HCT116 (cell line): ENCODE data around the gene MRPL36. TPM values are rescaled to one million over a fixed set of nuclear protein-coding genes. Genes with fewer than 3 reads are reported as not detected.

Experiments
- ATAC-seq: fragments of 200-7000 bp; cut with Tn5 transposase; 2 replicates; pipeline ENCODE4 v1.9.1; 2020; ENCODE audit warnings: mild to moderate bottlenecking, moderate library complexity
- BruUV-seq: library from RNA; stranded (reverse); fragments of 400-500 nt; replicated peaks from 2 replicates; lab custom pipeline; 2021; lab: Mats Ljungman, UMichigan
- CTCF ChIA-PET: fragments of 300-600 bp; sonication (Branson Sonifier 250); formaldehyde crosslinking; loops from one replicate; lab custom pipeline; 2021; ENCODE audit warnings: antibody characterized with exemption; lab: Charles Lee
- POLR2A ChIA-PET: fragments of 300-600, 350-600 bp; sonication (Branson Sonifier 250); formaldehyde crosslinking; loops from one replicate; lab custom pipeline; 2021; ENCODE audit warnings: antibody characterized with exemption; lab: Charles Lee
- RAD21 ChIA-PET, 2 experiments: fragments of 300-600 bp; sonication (Branson Sonifier 250); formaldehyde crosslinking; loops; one replicate each; lab custom pipeline; 2023; ENCODE audit warnings: low total read pairs in 2 of 2; ENCODE audit not compliant: uncharacterized antibody in 2 of 2, unreplicated experiment in 2 of 2, low non-redundant PET in 1 of 2; lab: Charles Lee
- DNase-seq: peaks from one replicate; pipeline ENCODE4 v3.0.0-alpha.2; 2010; ENCODE audit warnings: low read depth, low spot score
- H2AFZ ChIP-seq: fragments of 200-600 bp; shearing (Covaris generic), sonication (generic); 2 replicates; pipeline ENCODE4 v1.6.1; 2017; ENCODE audit warnings: low read depth, mixed run types, mixed read lengths, antibody characterized with exemption, low read length; ENCODE audit not compliant: poor library complexity, severe bottlenecking
- H3K27ac ChIP-seq: 2 replicates; pipeline ENCODE4 v1.5.1; 2012; ENCODE audit warnings: low read depth, low read length
- H3K27me3 ChIP-seq: fragments of 200-600 bp; sonication (generic); 2 replicates; pipeline ENCODE4 v1.6.1; 2016; ENCODE audit warnings: mixed run types, low read length, mixed read lengths; ENCODE audit not compliant: insufficient read depth
- H3K36me3 ChIP-seq, 2 experiments: fragments of 200-500 bp in 1 of 2; fragments of 200-600 bp in 1 of 2; sonication (Bioruptor generic) in 1 of 2; sonication (generic) in 1 of 2; 2 replicates each; pipeline versions ENCODE4 v1.5.1 to v1.6.1; 2014 to 2016; ENCODE audit warnings: low read length in 2 of 2, inconsistent platforms in 1 of 2, mixed read lengths in 1 of 2, mixed run types in 1 of 2; ENCODE audit not compliant: insufficient read depth in 2 of 2, control insufficient read depth in 1 of 2
- H3K4me1 ChIP-seq, 2 experiments: fragments of 200-600 bp in 1 of 2; sonication (generic) in 1 of 2; 2 replicates each; pipeline versions ENCODE4 v1.5.1 to v1.6.1; 2012 to 2017; ENCODE audit warnings: low read length in 2 of 2, inconsistent platforms in 1 of 2, mild to moderate bottlenecking in 1 of 2, mixed read lengths in 1 of 2, mixed run types in 1 of 2, moderate library complexity in 1 of 2; ENCODE audit not compliant: insufficient read depth in 2 of 2, control insufficient read depth in 1 of 2
- H3K4me2 ChIP-seq: fragments of 200-600 bp; sonication (generic); 2 replicates; pipeline ENCODE4 v1.6.1; 2017; ENCODE audit warnings: mixed run types, low read length, mixed read lengths
- H3K4me3 ChIP-seq, 2 experiments: fragments of 200-600 bp in 1 of 2; sonication (generic) in 1 of 2; replicated peaks in 1 of 2; 2 replicates each; pipeline ENCODE4 v1.5.1; 2011 to 2016; ENCODE audit warnings: low read length in 2 of 2, control low read depth in 1 of 2, low read depth in 1 of 2, mild to moderate bottlenecking in 1 of 2, mixed read lengths in 1 of 2, mixed run types in 1 of 2
- H3K79me2 ChIP-seq: fragments of 200-600 bp; sonication (generic); 2 replicates; pipeline ENCODE4 v1.6.1; 2017; ENCODE audit warnings: mild to moderate bottlenecking, mixed run types, low read length, moderate library complexity, mixed read lengths; ENCODE audit not compliant: insufficient read depth
- H3K9ac ChIP-seq: fragments of 200-600 bp; sonication (generic); 2 replicates; pipeline ENCODE4 v1.6.1; 2016; ENCODE audit warnings: low read length, mixed read lengths
- H3K9me2 ChIP-seq: fragments of 200-600 bp; sonication (generic), shearing (Covaris generic); 2 replicates; pipeline ENCODE4 v1.6.1; 2017; ENCODE audit warnings: mixed run types, mild to moderate bottlenecking, moderate library complexity; ENCODE audit not compliant: insufficient read depth
- H3K9me3 ChIP-seq, 2 experiments: fragments of 200-500 bp in 1 of 2; fragments of 200-600 bp in 1 of 2; sonication (Bioruptor generic) in 1 of 2; sonication (generic) in 1 of 2; 2 replicates each; pipeline ENCODE4 v1.6.1; 2014 to 2017; ENCODE audit warnings: low read length in 2 of 2, mixed read lengths in 2 of 2, inconsistent platforms in 1 of 2, low read depth in 1 of 2, mild to moderate bottlenecking in 1 of 2, mixed run types in 1 of 2, moderate library complexity in 1 of 2; ENCODE audit not compliant: control insufficient read depth in 1 of 2, insufficient read depth in 1 of 2
- H4K20me1 ChIP-seq: fragments of 200-600 bp; sonication (generic), shearing (Covaris generic); 2 replicates; pipeline ENCODE4 v1.6.1; 2017; ENCODE audit warnings: mixed run types, mild to moderate bottlenecking, moderate library complexity; ENCODE audit not compliant: insufficient read depth
- CBX3 ChIP-seq: IDR thresholded peaks from 2 replicates; pipeline ENCODE4 v1.6.1; 2012; ENCODE audit warnings: low read depth
- CTCF ChIP-seq, 3 experiments: fragments of 200-600 bp in 1 of 3; sonication (generic) in 1 of 3; IDR thresholded peaks in 2 of 3; conservative IDR thresholded peaks in 1 of 3; 2 replicates each; pipeline ENCODE4 v1.5.1; 2012 to 2017; ENCODE audit warnings: low read depth in 2 of 3, low read length in 2 of 3, antibody characterized with exemption in 1 of 3, borderline replicate concordance in 1 of 3, control low read depth in 1 of 3, mild to moderate bottlenecking in 1 of 3, mixed read lengths in 1 of 3, mixed run types in 1 of 3, moderate library complexity in 1 of 3; ENCODE audit not compliant: insufficient read depth in 1 of 3
- EGR1 ChIP-seq: IDR thresholded peaks from 2 replicates; pipeline ENCODE4 v1.6.1; 2012; ENCODE audit warnings: low read depth
- ELF1 ChIP-seq: IDR thresholded peaks from 2 replicates; pipeline ENCODE4 v1.6.1; 2012; ENCODE audit warnings: low read depth, borderline replicate concordance
- EZH2 ChIP-seq: fragments of 200-600 bp; sonication (generic); IDR thresholded peaks from 2 replicates; pipeline ENCODE4 v1.6.1; 2017; ENCODE audit warnings: antibody characterized with exemption, mixed run types
- EZH2phosphoT487 ChIP-seq: fragments of 200-600 bp; IDR thresholded peaks from 2 replicates; pipeline ENCODE4 v1.6.1; 2018; ENCODE audit warnings: antibody characterized with exemption, borderline replicate concordance
- POLR2A ChIP-seq: IDR thresholded peaks from 2 replicates; pipeline ENCODE4 v1.7.0; 2011; ENCODE audit warnings: borderline replicate concordance; ENCODE audit not compliant: insufficient read depth, insufficient read length; ENCODE audit errors: extremely low read depth
- POLR2AphosphoS5 ChIP-seq: IDR thresholded peaks from 2 replicates; pipeline ENCODE4 v1.6.1; 2011; ENCODE audit warnings: mild to moderate bottlenecking, low read depth, low read length, moderate library complexity
- REST ChIP-seq: IDR thresholded peaks from 2 replicates; pipeline ENCODE4 v1.6.1; 2012; ENCODE audit warnings: low read depth
- YY1 ChIP-seq: IDR thresholded peaks from 2 replicates; pipeline ENCODE4 v1.6.1; 2011; ENCODE audit warnings: low read length, low read depth, moderate library complexity, mild to moderate bottlenecking; ENCODE audit not compliant: insufficient replicate concordance; ENCODE audit errors: extremely low read depth
- ZBTB33 ChIP-seq: IDR thresholded peaks from 2 replicates; pipeline ENCODE4 v1.6.1; 2011; ENCODE audit warnings: mild to moderate bottlenecking, low read length, moderate library complexity; ENCODE audit not compliant: insufficient replicate concordance; ENCODE audit errors: extremely low read depth
- intact Hi-C: fragments of 100-400 bp; cut with micrococcal nuclease; formaldehyde crosslinking; loops from 2 replicates; pipeline ENCODE4 v1.10.0; 2022
- total RNA-seq: library from RNA; stranded (reverse); gene quantifications from one replicate; pipeline ENCODE4 v1.2.1, GENCODE V29; 2021; ENCODE audit not compliant: unreplicated experiment

The MRPL36 gene
- total RNA-seq, 1 experiment from 2014 or later, result 71.9 TPM

GRCh38 chr5:1831257-1831656, 31.6 kb upstream of the MRPL36 start:
- Histone ChIP-seq H3K27ac (no peak overlapping the region), H3K4me1 (no peaks in the 10 kb centered on the region)
- no TSS peak for BruUV-seq
- ChIA-PET CTCF (no interaction called here), POLR2A (no interaction called here)
- ATAC-seq, result no peak
- TF ChIP-seq EZH2phosphoT487, result no peak
- no peak for TF ChIP-seq CTCF (IDR thresholded peaks at IDR 0.05 in 2 of 3, conservative IDR thresholded peaks at IDR 0.05 in 1 of 3; ENCODE audit: borderline replicate concordance in 1 of 3, insufficient read depth in 1 of 3, low read depth in 2 of 3, low read length in 2 of 3)
- TF ChIP-seq ZBTB33, result no peak
- no peak for TF ChIP-seq CBX3
- TF ChIP-seq POLR2AphosphoS5, result no peak
- TF ChIP-seq REST, result no peak
- no peak for TF ChIP-seq EZH2
- no peak for TF ChIP-seq EGR1
- no peak for TF ChIP-seq YY1
- TF ChIP-seq POLR2A, result no peak
- TF ChIP-seq ELF1, result no peak
- TF ChIP-seq, all 23 proteins: peak for 0
- Histone ChIP-seq H3K4me2 (no peak overlapping the region), H3K9me3 (no peaks in the 10 kb centered on the region), H2AFZ (no peak overlapping the region), H3K36me3 (no peaks in the 10 kb centered on the region; a peak in 1 of 4 replicates), H3K9me2 (no peaks in the 10 kb centered on the region), H3K9ac (no peak overlapping the region), H3K27me3 (no peaks in the 10 kb centered on the region), H3K4me3 (no peak overlapping the region), H4K20me1 (no peaks in the 10 kb centered on the region), H3K79me2 (no peaks in the 10 kb centered on the region)
- intact Hi-C loops, result no loop called here
- RAD21 ChIA-PET, result no interaction called here
- no peak for DNase-seq
